NCI-H69 (cell line): Measurements from ENCODE around the gene MCRS1.
"Not testable (repeated sequence)": the region's sequence is repeated elsewhere in the genome, so short reads cannot be mapped to it uniquely, and the experiment has no call there.

Source experiments
- DNase-seq: peaks from one replicate; lab custom pipeline; 2025; lab: John Stamatoyannopoulos, UW

Gene MCRS1

DNA sequence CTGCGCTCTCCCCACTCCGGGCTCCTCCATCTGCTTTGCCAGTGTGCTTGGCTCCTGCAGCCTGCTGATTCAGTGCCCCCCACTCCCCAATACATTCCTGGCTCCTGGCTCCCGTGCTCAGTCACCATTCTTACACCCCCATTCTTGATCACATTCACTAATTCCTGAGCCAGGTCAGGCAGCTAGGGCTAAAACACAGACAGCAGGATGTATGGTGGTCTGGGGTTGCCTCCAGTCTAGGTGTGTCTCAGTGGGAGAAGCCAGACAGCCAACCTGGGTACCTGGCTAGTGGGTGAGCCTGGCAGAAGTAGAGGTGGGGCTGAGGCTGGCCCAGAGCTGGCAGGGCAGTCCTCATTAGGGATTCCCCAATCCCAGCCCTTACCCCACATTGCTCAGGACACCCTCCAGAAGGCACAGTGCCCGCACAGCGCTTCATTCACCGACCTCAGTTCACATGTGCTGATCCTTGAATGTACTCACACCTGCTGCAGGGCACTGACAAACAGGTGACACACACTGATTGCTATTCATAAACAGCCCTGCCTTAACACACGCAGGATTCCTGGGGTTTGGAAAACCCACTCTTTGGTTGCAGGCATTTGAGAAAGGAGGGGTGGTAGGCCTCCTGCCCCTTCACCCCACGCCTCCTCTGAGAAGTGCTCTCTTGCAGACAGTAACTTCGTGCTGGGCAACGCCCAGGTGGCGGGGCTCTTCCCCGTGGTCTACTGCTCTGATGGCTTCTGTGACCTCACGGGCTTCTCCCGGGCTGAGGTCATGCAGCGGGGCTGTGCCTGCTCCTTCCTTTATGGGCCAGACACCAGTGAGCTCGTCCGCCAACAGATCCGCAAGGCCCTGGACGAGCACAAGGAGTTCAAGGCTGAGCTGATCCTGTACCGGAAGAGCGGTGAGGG is 27.5 kb downstream of the MCRS1 start:
- DNase-seq, result peak; percentile 32

- DNase-seq, result peak; percentile 67
These were observed 28.3 kb downstream of the MCRS1 start for GRCh38 chr12:49539406-49540228.

DNA sequence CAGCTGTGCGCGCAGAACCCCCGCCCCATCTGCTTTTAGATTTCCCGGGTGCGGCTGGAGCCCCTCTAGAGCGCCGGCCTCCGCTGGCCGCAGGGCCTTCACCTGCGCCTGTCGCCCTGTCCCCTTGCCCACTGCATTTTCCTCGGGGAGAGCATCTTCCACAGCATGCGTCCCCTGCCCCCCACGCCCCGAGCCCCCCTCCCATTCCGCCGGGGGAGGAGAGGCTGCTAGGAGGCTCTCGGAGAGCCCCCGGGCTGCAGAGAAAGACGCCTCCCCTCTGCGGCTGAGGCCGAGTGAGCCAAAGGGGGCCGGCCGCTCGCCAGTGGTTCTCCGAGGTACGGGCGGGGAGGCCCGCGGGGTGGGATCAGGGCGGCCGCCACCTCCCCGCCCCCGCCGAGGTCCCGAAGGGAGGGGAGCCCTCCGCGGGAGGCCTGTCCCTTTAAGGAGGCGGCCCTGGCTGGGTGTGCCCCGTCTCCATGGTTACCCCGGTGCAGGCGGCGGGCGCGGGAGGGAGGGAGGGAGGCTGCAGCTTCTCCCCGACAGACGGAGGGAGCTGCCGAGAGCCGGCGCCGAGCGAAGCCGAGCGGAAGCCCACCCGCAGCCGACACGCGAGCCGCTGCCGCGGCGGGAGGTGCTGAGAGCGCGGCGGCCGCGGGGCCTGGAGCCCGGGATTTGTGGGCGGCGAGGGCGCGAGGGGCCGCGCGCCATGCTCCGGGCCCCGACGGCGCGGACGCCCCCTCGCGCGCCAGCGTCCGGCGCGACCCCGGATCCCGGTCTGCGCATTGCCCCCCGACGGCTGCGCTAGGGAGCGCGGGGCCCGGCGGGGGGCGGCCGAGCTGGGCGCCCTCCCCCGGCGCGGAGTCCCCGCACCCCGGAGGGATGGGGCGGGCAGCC is 29.2 kb downstream of the MCRS1 start, which contains the start of gene KCNH3:
KCNH3 (plus strand) TSS at position 521 of the 894 bp plus-strand sequence. CDS start 387 bp downstream, outside the sequence.
- peak; percentile 98 for DNase-seq

GRCh38 chr12:49537752-49538509 is 30.0 kb downstream of the MCRS1 start:
- DNase-seq, result peak; percentile 81

- peak; percentile 77 for DNase-seq
These were observed 30.7 kb downstream of the MCRS1 start for GRCh38 chr12:49537231-49537751.

GRCh38 chr12:49536526-49537071 is 31.3 kb downstream of the MCRS1 start:
- DNase-seq, result no peak

DNA sequence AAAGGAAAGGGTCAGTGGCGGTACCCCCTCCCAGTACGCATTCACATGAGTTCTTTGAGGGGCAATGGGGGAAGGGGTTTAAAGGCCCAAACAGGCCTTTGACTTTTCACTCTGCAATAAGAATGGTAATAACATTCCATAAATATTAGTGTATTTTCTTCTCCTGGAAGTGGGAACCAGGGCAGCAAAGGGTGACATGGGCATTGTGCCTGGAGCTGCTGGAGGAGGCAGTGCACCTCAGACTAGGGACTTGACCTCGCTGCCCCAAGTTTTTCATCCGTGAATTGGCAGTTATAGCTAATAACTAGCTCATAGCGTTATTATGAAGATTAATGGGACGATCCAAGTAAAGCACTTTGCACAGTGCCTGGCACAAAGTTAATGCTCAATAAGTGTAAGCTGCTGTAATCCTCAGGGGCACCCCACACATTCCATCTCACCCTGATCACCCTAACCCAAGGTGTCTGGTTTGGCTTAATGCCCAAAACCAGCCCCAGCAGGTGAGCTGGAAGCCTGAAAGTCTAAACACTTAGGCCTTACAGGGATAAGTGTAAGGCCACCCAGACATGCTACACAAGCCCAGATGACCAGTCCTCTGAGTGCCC is 31.9 kb downstream of the MCRS1 start:
- DNase-seq, result peak; percentile 40

DNA sequence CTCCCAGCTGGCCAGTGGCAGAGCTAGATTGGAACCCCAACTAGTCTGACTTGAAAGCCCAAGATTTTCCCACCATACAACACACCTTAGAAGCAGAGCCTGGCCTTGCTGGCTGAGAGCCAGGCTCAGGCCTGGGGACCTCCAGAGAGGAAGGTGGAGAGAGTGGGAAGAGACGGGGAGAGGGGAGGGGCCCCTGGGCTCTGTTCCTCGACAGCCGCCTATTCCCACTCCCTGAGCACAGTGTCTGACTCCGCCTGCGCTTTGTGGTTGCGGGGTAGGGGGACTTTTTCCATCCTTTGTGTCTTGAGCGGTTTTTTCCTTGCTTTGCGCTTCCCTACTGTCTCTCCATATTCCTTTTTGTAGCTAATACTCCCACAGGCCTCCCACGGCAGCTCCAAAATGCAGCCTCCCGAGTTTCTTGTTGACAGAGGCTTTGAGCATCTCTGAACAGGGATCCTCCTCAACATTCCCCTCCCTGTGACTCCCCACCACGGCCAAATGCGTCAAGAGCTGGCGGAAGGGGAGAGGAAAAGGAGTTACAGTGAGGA is 33.1 kb downstream of the MCRS1 start:
- DNase-seq, result peak; percentile 69

- DNase-seq, result not testable (repeated sequence)
These were observed 33.8 kb downstream of the MCRS1 start for GRCh38 chr12:49534122-49534521.

GRCh38 chr12:49533331-49533730 is 34.6 kb downstream of the MCRS1 start:
- DNase-seq, result peak; percentile 85

- DNase-seq, result no peak
These were observed 36.2 kb downstream of the MCRS1 start for GRCh38 chr12:49531745-49532144.

- DNase-seq, result peak; percentile 31
These were observed 38.5 kb downstream of the MCRS1 start for GRCh38 chr12:49529414-49529813.

DNA sequence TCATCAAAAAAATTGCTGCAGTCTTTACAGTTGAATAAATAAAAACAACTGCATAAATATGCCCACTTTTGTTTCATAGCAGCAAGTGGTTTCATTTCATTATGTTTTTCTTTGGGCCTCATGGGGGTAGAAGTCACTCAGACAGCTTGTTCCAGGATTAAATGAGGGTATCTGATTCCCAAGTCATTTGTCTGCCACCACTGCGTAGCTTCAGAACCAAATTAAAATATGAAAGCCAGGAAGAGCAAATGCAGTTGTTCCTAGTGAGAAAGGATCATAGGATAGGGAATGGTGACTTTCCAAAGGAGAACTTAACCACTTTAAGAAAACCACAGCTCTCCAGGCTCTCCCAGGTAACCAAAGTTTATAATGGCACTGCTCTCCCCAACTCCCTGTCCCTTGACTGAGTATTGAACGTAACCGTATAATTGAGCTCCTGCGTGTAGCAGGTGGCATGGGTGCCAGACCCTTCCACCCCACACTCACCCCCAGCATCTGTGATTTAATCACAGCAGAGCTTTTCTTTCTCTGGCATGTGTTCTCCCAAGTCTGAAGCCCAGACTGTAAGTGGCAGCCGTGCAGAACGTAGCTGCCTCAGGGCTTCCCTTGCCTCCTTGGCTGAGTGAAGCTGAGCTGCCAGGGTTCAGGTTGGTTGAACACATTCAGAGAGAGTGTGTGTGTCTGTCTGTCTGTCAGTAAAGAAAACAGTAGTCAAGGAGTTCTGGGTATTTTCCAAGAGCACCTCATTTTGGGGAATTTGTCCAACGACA is 40.4 kb downstream of the MCRS1 start:
- DNase-seq, result peak; percentile 98

GRCh38 chr12:49525942-49526341 is 42.0 kb downstream of the MCRS1 start:
- DNase-seq, result no peak

DNA sequence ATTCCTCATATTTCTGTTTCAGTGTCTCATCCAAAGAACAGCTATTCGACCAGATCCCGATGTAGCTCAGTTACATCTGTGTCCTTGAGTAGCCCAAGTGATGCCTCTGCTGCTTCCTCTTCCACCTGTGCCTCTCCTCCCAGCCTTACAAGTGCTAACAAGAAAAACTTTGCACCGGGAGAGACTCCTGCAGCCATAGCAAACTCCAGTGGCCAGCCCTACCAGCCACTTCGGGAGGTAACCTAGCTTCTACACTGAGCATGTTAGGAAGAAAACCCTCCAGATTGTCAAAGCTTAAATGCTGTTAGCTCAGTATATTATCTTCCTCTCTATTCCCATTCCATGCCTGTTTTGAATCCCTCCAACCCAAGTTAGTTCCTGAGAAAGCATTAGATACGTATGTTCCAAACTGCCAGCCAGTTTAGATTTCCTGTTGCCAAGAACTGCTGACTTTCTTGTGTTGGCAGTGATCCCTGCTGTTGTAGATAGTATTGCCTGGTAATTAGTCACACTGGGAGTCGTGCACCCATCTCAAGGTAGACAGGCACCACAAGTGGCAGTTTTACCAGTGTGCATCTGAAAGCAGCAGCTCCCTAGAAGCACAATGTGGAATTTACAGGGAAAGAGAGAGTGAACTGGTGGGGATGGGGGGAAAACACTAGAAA is 43.1 kb downstream of the MCRS1 start:
- DNase-seq, result peak; percentile 87

DNA sequence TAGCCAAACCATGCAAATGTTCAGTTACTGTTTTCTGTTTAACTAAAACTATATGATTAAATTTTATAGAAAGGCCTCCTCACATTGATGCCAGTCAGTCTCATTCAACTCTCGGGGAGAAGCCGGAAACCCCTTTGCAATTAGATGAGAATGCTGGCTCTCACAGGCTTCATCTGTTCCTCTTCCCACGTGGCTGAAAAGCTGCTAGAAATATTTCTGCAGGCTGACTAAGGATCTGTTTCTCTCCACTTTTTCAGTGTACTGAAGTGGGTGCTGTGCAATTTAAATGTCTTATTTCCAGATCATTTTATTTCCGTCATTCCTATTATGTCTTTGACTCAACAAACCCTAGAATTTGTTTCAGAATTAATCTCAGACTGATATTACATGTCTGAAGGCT is 46.6 kb downstream of the MCRS1 start:
- DNase-seq, result no peak

GRCh38 chr12:49519574-49519936 is 48.4 kb downstream of the MCRS1 start:
- DNase-seq, result no peak

- peak; percentile 29 for DNase-seq
These were observed 48.9 kb downstream of the MCRS1 start for GRCh38 chr12:49518914-49519573.
